Measurements from ENCODE around the gene STK36. TPM values are rescaled to one million over a fixed set of nuclear protein-coding genes. Genes with fewer than 3 reads are reported as not detected.
A peak's percentile ranks its signal among the peaks of the same experiment; 100 is the strongest.

STK36 gene
- total RNA-seq, 2 experiments from 2014 or later = 9.7 to 21.1 TPM

DNA sequence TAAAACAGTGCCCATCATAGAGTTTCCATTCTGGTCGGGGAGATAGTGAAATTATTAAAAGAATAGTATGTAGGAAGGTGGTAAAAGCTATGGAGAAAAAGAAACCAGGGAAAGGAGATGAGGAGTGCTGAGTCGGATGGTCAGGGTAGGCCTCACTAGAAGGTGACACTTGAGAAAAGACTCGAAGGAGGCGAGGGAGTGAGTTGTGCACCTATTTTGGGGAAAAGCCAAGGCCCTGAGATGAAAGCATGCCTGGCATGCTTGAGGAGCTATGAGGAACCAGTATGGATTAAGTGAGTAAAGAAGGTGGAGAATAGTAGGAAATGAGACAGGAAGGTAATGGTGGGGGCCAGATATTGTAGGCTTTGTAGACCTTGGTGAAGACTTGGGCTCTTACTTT lies 31.5 kb downstream of the STK36 start:
- no peaks in the 10 kb centered on the region for H3K9me2 ChIP-seq (ENCODE audit: insufficient read depth, low read length)
- no peak overlapping the region for H3K4me3 ChIP-seq (ENCODE audit: low read depth, low read length, poor library complexity, severe bottlenecking)
- BruUV-seq (replicated peaks) = no TSS peak
- TF ChIP-seq, protein P1, sequence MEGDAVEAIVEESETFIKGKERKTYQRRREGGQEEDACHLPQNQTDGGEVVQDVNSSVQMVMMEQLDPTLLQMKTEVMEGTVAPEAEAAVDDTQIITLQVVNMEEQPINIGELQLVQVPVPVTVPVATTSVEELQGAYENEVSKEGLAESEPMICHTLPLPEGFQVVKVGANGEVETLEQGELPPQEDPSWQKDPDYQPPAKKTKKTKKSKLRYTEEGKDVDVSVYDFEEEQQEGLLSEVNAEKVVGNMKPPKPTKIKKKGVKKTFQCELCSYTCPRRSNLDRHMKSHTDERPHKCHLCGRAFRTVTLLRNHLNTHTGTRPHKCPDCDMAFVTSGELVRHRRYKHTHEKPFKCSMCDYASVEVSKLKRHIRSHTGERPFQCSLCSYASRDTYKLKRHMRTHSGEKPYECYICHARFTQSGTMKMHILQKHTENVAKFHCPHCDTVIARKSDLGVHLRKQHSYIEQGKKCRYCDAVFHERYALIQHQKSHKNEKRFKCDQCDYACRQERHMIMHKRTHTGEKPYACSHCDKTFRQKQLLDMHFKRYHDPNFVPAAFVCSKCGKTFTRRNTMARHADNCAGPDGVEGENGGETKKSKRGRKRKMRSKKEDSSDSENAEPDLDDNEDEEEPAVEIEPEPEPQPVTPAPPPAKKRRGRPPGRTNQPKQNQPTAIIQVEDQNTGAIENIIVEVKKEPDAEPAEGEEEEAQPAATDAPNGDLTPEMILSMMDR (conservative IDR thresholded peaks at IDR 0.05; ENCODE audit: low read length) = no peak
- no peak for TF ChIP-seq EZH2phosphoT487 (IDR thresholded peaks at IDR 0.05; ENCODE audit: borderline replicate concordance, low read depth, low read length)
- intact Hi-C loops (cut with micrococcal nuclease; ENCODE audit: unreplicated experiment) = no loop called here
- no peaks in the 10 kb centered on the region for H4K20me1 ChIP-seq (ENCODE audit: insufficient read depth, low read length)
- no peak for DNase-seq (ENCODE audit: low spot score)
- POLR2A ChIA-PET = no interaction called here
- no peaks in the 10 kb centered on the region for H3K79me2 ChIP-seq (ENCODE audit: insufficient read depth, low read depth, low read length)
- H2AFZ ChIP-seq (ENCODE audit: low read length) = no peak overlapping the region
- H3K4me2 ChIP-seq (ENCODE audit: low read length) = no peak overlapping the region
- H3K9me3 ChIP-seq (ENCODE audit: low read length) = no peaks in the 10 kb centered on the region
- no peaks in the 10 kb centered on the region for H3K36me3 ChIP-seq (ENCODE audit: insufficient read depth, low read length)
- H3K4me1 ChIP-seq (ENCODE audit: insufficient read depth, low read length, poor library complexity, severe bottlenecking) = no peaks in the 10 kb centered on the region
- no peak overlapping the region for H3K27ac ChIP-seq (ENCODE audit: low read depth, low read length, poor library complexity, severe bottlenecking)
- CTCF ChIA-PET (ENCODE audit: unreplicated experiment) = no interaction called here

DNA sequence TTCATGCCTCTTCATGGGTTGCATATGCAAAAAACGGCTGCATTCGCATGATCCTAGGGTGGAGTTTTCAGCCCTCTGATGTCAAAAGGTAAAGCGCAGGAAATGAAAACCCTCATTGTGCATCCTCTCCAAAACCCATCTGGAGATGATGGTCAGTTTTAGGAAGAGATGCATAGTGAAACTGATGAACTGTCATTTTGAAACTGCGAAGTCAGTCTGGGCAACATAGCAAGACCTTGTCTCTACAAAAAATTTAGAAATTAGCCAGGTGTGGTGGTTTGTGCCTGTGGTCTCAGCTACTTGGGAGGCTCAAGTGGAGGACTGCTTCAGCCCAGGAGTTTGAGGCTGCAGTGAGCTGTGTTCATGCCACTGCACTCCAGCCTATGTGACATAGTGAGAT lies 36.2 kb downstream of the STK36 start:
- no peak for DNase-seq (ENCODE audit: low spot score)
- Histone ChIP-seq H2AFZ (ENCODE audit: low read length) (no peak overlapping the region), H3K79me2 (ENCODE audit: insufficient read depth, low read depth, low read length) (peaks cover 21% of the 10 kb centered on the region), H3K36me3 (ENCODE audit: insufficient read depth, low read length) (peaks cover 8% of the 10 kb centered on the region), H3K4me2 (ENCODE audit: low read length) (no peak overlapping the region), H3K4me3 (ENCODE audit: low read depth, low read length, poor library complexity, severe bottlenecking) (no peak overlapping the region), H3K9me2 (ENCODE audit: insufficient read depth, low read length) (no peaks in the 10 kb centered on the region), H4K20me1 (ENCODE audit: insufficient read depth, low read length) (no peaks in the 10 kb centered on the region), H3K4me1 (ENCODE audit: insufficient read depth, low read length, poor library complexity, severe bottlenecking) (peaks cover 13% of the 10 kb centered on the region), H3K9me3 (ENCODE audit: low read length) (no peaks in the 10 kb centered on the region), H3K27ac (ENCODE audit: low read depth, low read length, poor library complexity, severe bottlenecking) (no peak overlapping the region)
- TF ChIP-seq, protein P1 (conservative IDR thresholded peaks at IDR 0.05; ENCODE audit: low read length) = no peak
- no peak for TF ChIP-seq EZH2phosphoT487 (IDR thresholded peaks at IDR 0.05; ENCODE audit: borderline replicate concordance, low read depth, low read length)
- no TSS peak for BruUV-seq (replicated peaks)
- intact Hi-C loops (cut with micrococcal nuclease; ENCODE audit: unreplicated experiment) = no loop called here
- POLR2A ChIA-PET = interaction anchor here (0.6 to 1.1 kb wide), 7 partner anchors 25 to 445 kb away, joined by 3 to 6 read pairs (median 4); partner anchors contain the start of genes RNF25 and STK36
- CTCF ChIA-PET (ENCODE audit: unreplicated experiment) = interaction anchor here (0.6 kb wide), 1 partner anchor 93 kb away, joined by 4 read pairs; no protein-coding TSS in a partner anchor

DNA sequence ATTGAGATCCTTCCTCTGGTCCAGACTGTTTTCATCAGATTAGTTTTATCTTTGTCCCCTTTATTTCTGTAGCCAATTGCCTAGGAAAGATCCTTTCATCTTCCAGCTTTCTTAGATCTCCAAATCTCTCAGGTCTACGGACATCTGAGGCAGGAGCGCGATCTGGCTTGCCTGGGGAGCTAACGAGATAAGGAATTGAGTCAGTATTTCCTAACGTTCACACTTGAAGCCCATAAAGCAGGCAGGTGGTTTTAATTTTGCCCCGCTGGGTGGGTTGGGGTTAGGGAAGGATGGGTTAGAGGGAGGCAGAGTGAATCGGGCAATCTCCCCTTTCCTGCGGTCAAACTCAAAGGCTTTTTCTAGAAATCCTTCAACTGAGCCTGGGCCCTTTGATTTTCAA lies 38.0 kb downstream of the STK36 start:
- BruUV-seq (replicated peaks) = no TSS peak
- DNase-seq (ENCODE audit: low spot score) = no peak
- peaks cover 39% of the 10 kb centered on the region for H3K79me2 ChIP-seq (ENCODE audit: insufficient read depth, low read depth, low read length)
- TF ChIP-seq EZH2phosphoT487 (IDR thresholded peaks at IDR 0.05; ENCODE audit: borderline replicate concordance, low read depth, low read length) = no peak
- TF ChIP-seq, protein P1 (conservative IDR thresholded peaks at IDR 0.05; ENCODE audit: low read length) = no peak
- peak overlapping the region; percentile 36; the same call in 1 of the 2 replicates for H2AFZ ChIP-seq (ENCODE audit: low read length)
- intact Hi-C loops (cut with micrococcal nuclease; ENCODE audit: unreplicated experiment) = loop anchor here (5.0 kb wide), 1 partner anchor 53 kb away; the partner anchor contains the start of genes BCS1L and ZNF142
- H3K4me2 ChIP-seq (ENCODE audit: low read length) = no peak overlapping the region
- CTCF ChIA-PET (ENCODE audit: unreplicated experiment) = interaction anchor here (0.5 kb wide), 1 partner anchor 310 kb away, joined by 3 read pairs; the partner anchor contains the start of gene CTDSP1
- H3K27ac ChIP-seq (ENCODE audit: low read depth, low read length, poor library complexity, severe bottlenecking) = no peak overlapping the region
- H3K4me1 ChIP-seq (ENCODE audit: insufficient read depth, low read length, poor library complexity, severe bottlenecking) = peaks cover 25% of the 10 kb centered on the region
- H3K9me3 ChIP-seq (ENCODE audit: low read length) = no peaks in the 10 kb centered on the region
- no peak overlapping the region for H3K4me3 ChIP-seq (ENCODE audit: low read depth, low read length, poor library complexity, severe bottlenecking)
- H3K36me3 ChIP-seq (ENCODE audit: insufficient read depth, low read length) = peaks cover 19% of the 10 kb centered on the region
- 0 out of 2 replicates have a peak, but pooled peaks cover 5% of the 10 kb centered on the region for H4K20me1 ChIP-seq (ENCODE audit: insufficient read depth, low read length)
- POLR2A ChIA-PET = interaction anchor here (0.6 to 1.0 kb wide), 2 partner anchors 11 to 637 kb away, joined by 3 read pairs; no protein-coding TSS in a partner anchor
- no peaks in the 10 kb centered on the region for H3K9me2 ChIP-seq (ENCODE audit: insufficient read depth, low read length)
